Thyroid gland (tissue), 4 donors: ENCODE measurements around the gene PITPNB. TPM values are rescaled to one million over a fixed set of nuclear protein-coding genes. Genes with fewer than 3 reads are reported as not detected.

Experiments used
- DNase-seq, 2 donors: peaks; one replicate each; pipeline ENCODE4 v3.0.0-alpha.2; 2019
- H3K27ac ChIP-seq, 3 donors: fragments of 200-600 bp; sonication (generic); 1 replicate in 2 of 3; 2 replicates in 1 of 3; pipeline ENCODE4 v1.5.1; 2016 to 2019; ENCODE audit warnings: mild to moderate bottlenecking in 1 of 3, moderate library complexity in 1 of 3
- H3K27me3 ChIP-seq: fragments of 200-600 bp; sonication (generic); one replicate; pipeline ENCODE4 v1.5.1; 2019
- H3K36me3 ChIP-seq, 2 donors: fragments of 200-600 bp; sonication (generic); one replicate each; pipeline ENCODE4 v1.5.1; 2016 to 2019
- H3K4me1 ChIP-seq, 2 donors: fragments of 200-600 bp; sonication (generic); one replicate each; pipeline ENCODE4 v1.5.1; 2017 to 2019
- H3K4me3 ChIP-seq, 3 donors: fragments of 200-600 bp; sonication (generic); replicated peaks in 1 of 3; 1 replicate in 2 of 3; 2 replicates in 1 of 3; pipeline ENCODE4 v1.5.1; 2016; ENCODE audit warnings: mild to moderate bottlenecking in 1 of 3
- H3K9me3 ChIP-seq: fragments of 200-600 bp; sonication (generic); one replicate; pipeline ENCODE4 v1.5.1; 2017
- POLR2A ChIP-seq, 2 donors: fragments of 450-650 bp; IDR thresholded peaks; one replicate each; pipeline ENCODE4 v1.6.1; 2017; ENCODE audit warnings: antibody characterized with exemption in 2 of 2, mild to moderate bottlenecking in 2 of 2, moderate library complexity in 1 of 2
- WGBS, 2 donors: methylation state at CpG; one replicate each; pipeline ENCODE4 v1.1.5; 2017; 5-methylcytosine and 5-hydroxymethylcytosine counted together
- intact Hi-C: fragments of 100-400 bp; cut with DNase I; formaldehyde crosslinking; loops from one replicate; pipeline ENCODE4 v1.15.1; 2023
- total RNA-seq, 4 donors: library from RNA; depleted of rRNA; stranded (reverse); fragments of >200 nt; gene quantifications; one replicate each; pipeline ENCODE4 v1.2.3, GENCODE V29; 2016
- TF ChIP-seq, protein P1 (sequence below), 6 experiments: fragments of 200-600 bp in 3 of 6; fragments of 450-650 bp in 3 of 6; sonication (generic) in 3 of 6; IDR thresholded peaks; one replicate each; pipeline ENCODE4 v1.5.1; 2016 to 2019; ENCODE audit warnings: antibody characterized with exemption in 6 of 6, mild to moderate bottlenecking in 2 of 6, inconsistent platforms in 1 of 6, moderate library complexity in 1 of 6

PITPNB gene
- total RNA-seq, 4 donors from 2014 or later = 30.7 to 54.4 (median 42.6) TPM

DNA sequence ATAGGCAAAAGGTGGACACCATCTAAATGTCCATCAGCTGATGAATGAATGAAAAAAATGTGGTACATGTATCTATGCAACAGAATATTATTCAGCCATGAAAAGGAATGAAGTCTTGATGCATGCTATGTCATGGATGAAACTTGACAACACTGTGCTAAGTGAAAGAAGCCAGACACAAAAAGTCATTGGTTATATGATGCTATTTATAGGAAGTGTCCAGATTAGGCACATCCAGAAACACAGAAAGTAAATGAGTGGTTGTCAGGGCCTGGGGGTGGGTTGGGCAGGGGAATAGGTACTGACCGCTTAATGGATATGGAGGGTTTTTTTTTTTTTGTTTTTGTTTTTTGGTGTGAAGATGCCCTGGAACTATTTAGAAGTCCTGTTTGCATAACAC, 95.8 kb downstream of the PITPNB start:
- Histone ChIP-seq H3K9me3 (no peaks in the 10 kb centered on the region), H3K4me3 (no peak overlapping the region), H3K4me1 (no peaks in the 10 kb centered on the region), H3K36me3 (no peaks in the 10 kb centered on the region), H3K27me3 (no peaks in the 10 kb centered on the region), H3K27ac (no peak overlapping the region)
- TF ChIP-seq POLR2A (IDR thresholded peaks at IDR 0.05) = no peak
- TF ChIP-seq, protein P1, sequence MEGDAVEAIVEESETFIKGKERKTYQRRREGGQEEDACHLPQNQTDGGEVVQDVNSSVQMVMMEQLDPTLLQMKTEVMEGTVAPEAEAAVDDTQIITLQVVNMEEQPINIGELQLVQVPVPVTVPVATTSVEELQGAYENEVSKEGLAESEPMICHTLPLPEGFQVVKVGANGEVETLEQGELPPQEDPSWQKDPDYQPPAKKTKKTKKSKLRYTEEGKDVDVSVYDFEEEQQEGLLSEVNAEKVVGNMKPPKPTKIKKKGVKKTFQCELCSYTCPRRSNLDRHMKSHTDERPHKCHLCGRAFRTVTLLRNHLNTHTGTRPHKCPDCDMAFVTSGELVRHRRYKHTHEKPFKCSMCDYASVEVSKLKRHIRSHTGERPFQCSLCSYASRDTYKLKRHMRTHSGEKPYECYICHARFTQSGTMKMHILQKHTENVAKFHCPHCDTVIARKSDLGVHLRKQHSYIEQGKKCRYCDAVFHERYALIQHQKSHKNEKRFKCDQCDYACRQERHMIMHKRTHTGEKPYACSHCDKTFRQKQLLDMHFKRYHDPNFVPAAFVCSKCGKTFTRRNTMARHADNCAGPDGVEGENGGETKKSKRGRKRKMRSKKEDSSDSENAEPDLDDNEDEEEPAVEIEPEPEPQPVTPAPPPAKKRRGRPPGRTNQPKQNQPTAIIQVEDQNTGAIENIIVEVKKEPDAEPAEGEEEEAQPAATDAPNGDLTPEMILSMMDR (IDR thresholded peaks at IDR 0.05) = no peak
- no peak for DNase-seq
- intact Hi-C loops = no loop called here
- 95 to 98% methylated on average over 1 of the region's 1 CpG for WGBS, 2 donors

DNA sequence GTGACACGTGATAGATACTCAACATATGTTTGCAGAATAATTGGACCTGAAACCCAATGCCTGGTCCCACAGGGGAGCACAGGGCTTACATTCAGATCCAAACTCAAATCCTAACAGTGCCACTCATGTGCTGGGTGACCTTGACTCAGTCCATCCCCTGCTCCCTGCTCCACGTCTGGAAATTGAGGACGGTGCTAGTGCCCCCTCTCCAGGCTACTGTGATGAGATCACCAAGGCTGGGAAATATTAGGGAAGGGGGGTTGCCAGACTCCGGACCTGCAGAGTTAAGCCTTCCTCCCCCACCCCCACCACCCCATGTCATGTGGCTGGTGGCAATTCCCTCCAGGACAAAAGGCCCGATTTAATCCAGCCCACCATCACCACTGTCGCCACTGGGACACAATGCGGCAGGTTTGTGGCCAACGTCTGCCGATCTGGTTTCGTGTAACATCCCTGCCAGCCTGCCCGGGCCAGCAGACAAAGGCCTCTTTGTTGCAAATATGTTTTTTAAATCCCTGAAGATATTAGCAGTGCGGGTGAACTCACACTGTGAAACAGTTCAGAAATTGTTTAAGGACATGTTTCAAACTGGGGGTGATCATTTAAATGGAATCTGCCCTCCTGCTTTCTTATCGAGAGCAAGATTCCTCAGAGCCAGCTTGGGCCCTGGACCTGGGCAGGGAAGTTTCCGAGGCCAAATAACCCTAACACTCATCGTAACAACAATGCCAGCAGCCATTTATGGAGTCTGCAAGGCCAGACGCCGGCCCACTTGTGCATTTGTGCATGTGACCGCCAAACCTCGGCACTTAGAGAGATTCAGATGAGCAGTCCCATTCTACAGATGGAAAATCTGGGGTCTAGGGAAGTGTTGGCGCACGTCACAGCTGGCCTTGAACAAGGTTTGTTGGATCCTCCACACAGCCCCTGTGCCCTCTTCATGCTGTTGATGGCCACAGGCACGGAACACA, 97.9 kb downstream of the PITPNB start:
- H3K4me1 ChIP-seq = no peaks in the 10 kb centered on the region
- 73 to 79% methylated on average over 22 of the region's 22 CpGs for WGBS, 2 donors
- no peak overlapping the region for H3K4me3 ChIP-seq
- intact Hi-C loops = no loop called here
- no peaks in the 10 kb centered on the region for H3K36me3 ChIP-seq
- no peaks in the 10 kb centered on the region for H3K9me3 ChIP-seq
- DNase-seq = no peak
- no peaks in the 10 kb centered on the region for H3K27me3 ChIP-seq
- TF ChIP-seq POLR2A (IDR thresholded peaks at IDR 0.05) = no peak
- TF ChIP-seq, protein P1 (IDR thresholded peaks at IDR 0.05) = no peak
- H3K27ac ChIP-seq = no peak overlapping the region

DNA sequence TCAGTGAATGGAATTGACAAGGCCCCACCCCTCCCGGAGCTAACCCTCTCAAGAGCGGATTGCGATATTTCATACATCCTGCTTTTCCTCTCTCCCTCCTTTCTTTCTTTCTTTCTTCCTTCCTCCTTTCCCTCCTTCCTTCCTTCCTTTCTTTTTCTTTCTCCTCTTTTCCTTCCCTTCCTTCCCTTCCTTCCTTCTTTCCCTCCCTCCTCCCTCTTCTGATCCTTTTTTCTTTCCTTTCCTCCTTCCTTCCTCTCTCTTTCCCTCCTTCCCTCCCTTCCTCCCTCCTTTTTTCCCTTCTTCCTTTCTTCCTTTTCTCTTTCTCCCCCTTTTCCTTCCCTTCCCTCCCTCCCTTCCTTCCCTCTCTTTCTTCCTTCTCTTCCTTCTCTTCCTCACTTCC, 102.5 kb downstream of the PITPNB start:
- H3K9me3 ChIP-seq = no peaks in the 10 kb centered on the region
- WGBS, 2 donors = 88 to 91% methylated on average over 3 of the region's 3 CpGs
- TF ChIP-seq, protein P1 (IDR thresholded peaks at IDR 0.05) = no peak
- no peak for TF ChIP-seq POLR2A (IDR thresholded peaks at IDR 0.05)
- no peaks in the 10 kb centered on the region for H3K4me1 ChIP-seq
- no peaks in the 10 kb centered on the region for H3K27me3 ChIP-seq
- no peak for DNase-seq
- no peaks in the 10 kb centered on the region for H3K36me3 ChIP-seq
- intact Hi-C loops = no loop called here
- H3K4me3 ChIP-seq = no peak overlapping the region
- no peak overlapping the region for H3K27ac ChIP-seq

DNA sequence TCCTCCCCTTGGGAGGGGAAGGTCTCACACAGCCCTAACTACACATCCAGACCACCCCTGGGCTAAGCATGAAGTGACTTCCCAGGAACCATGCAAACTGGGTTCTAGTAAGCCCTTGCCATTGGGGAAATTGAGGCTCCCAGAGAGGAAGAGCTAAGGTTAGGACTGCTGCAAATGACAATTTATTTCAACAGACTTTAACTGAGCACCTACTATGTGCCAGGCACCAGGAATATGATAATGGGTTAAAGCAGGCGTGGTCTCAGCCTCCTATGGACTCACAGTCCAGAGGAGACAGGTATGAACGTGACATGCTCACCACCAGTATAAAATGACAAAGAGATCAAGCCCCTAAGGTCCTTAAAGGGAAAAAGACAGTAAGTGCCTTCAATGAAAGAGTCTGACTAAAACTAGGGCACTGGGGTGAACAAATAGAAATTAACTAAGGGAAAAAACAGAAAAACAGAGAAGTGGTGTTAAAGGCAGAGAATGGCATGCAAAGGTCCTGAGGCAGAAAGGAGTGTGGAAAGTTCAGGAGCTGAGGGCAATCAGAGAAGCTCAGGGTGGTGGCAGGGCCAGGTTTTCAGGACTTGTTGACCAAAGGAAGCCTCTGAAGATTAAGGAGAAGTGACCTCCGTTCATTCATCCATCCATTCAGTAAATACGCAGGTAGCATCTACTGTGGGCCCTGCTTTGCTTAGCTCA, 103.1 kb downstream of the PITPNB start:
- 89 to 94% methylated on average over 4 of the region's 4 CpGs for WGBS, 2 donors
- TF ChIP-seq POLR2A (IDR thresholded peaks at IDR 0.05) = no peak
- TF ChIP-seq, protein P1 (IDR thresholded peaks at IDR 0.05) = no peak
- no peak for DNase-seq
- H3K36me3 ChIP-seq = no peaks in the 10 kb centered on the region
- no peak overlapping the region for H3K27ac ChIP-seq
- H3K27me3 ChIP-seq = no peaks in the 10 kb centered on the region
- intact Hi-C loops = no loop called here
- H3K4me1 ChIP-seq = peaks cover 0 to 3% of the 10 kb centered on the region in 2 donors
- H3K9me3 ChIP-seq = no peaks in the 10 kb centered on the region
- no peak overlapping the region for H3K4me3 ChIP-seq

DNA sequence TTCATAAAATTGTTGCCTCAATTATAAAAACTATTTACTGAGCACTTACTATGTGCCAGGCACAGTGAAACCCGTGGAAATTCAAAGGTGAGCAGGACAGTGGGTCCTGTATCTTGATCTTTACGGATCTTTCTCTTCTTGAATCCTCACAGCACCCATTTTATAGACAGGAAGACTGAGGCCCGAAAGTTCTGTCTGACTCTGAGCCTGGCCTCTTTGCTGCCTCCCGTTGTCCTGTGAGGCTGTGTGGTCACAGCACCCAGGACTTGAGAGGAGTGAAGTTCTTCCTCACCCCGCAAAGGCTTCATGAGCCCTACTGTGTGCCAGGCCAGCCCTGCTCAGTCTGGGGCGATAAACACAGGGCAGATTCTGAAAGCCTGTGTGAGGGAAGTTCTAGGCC, 104.1 kb downstream of the PITPNB start:
- peaks cover 0 to 12% of the 10 kb centered on the region in 2 donors for H3K4me1 ChIP-seq
- no peak overlapping the region for H3K4me3 ChIP-seq
- H3K27ac ChIP-seq = no peak overlapping the region
- no peaks in the 10 kb centered on the region for H3K36me3 ChIP-seq
- DNase-seq = no peak
- WGBS, 2 donors = 89 to 94% methylated on average over 6 of the region's 6 CpGs
- H3K9me3 ChIP-seq = no peaks in the 10 kb centered on the region
- H3K27me3 ChIP-seq = no peaks in the 10 kb centered on the region
- intact Hi-C loops = no loop called here
- TF ChIP-seq POLR2A (IDR thresholded peaks at IDR 0.05) = no peak
